ENCODE data around the gene CCDC116.

GRCh38 chr22:21683401-21683811 is 50.8 kb downstream of the CCDC116 start:
- no peak for TF ChIP-seq POLR2A (IDR thresholded peaks at IDR 0.05)
- no peak for TF ChIP-seq CTCF (IDR thresholded peaks at IDR 0.05)
